HepG2 (cell line): Measurements from ENCODE around the gene SVBP. TPM values are rescaled to one million over a fixed set of nuclear protein-coding genes. Genes with fewer than 3 reads are reported as not detected.

Experiments
- CENPT ChIP-seq: sonication (generic); formaldehyde crosslinking; IDR thresholded peaks from 2 replicates; pipeline ENCODE4 v1.8.0; 2022; ENCODE audit warnings: low read depth, mild to moderate bottlenecking, moderate library complexity, missing genetic modification reagents
- CREB1 ChIP-seq, 2 experiments: fragments of 450-650 bp in 1 of 2; IDR thresholded peaks; 2 replicates each; pipeline ENCODE4 v1.6.1; 2016 to 2017; ENCODE audit warnings: control low read depth in 1 of 2, mild to moderate bottlenecking in 1 of 2, missing compliant biosample characterization in 1 of 2, missing genetic modification characterization in 1 of 2
- DMAP1 ChIP-seq: IDR thresholded peaks from 2 replicates; pipeline ENCODE4 v1.6.1; 2016
- DRAP1 ChIP-seq: IDR thresholded peaks from 2 replicates; pipeline ENCODE4 v1.6.1; 2016; ENCODE audit warnings: missing genetic modification reagents, missing compliant biosample characterization
- HBP1 ChIP-seq: IDR thresholded peaks from 2 replicates; pipeline ENCODE4 v1.6.1; 2016; ENCODE audit warnings: low read depth, control low read depth
- HNF1A ChIP-seq, 2 experiments: sonication (generic) in 1 of 2; formaldehyde crosslinking in 1 of 2; IDR thresholded peaks; 2 replicates each; pipeline versions ENCODE4 v1.4.0 to v1.6.1; 2016 to 2020; ENCODE audit warnings: borderline replicate concordance in 1 of 2, low read depth in 1 of 2, mild to moderate bottlenecking in 1 of 2, missing genetic modification reagents in 1 of 2
- KMT2B ChIP-seq: IDR thresholded peaks from 2 replicates; pipeline ENCODE4 v1.6.1; 2016; ENCODE audit warnings: missing genetic modification reagents, missing compliant biosample characterization
- NAIF1 ChIP-seq: sonication (generic); formaldehyde crosslinking; IDR thresholded peaks from 2 replicates; pipeline ENCODE4 v1.5.0; 2020; ENCODE audit warnings: mild to moderate bottlenecking, missing genetic modification reagents, borderline replicate concordance
- NR0B2 ChIP-seq: sonication (generic); formaldehyde crosslinking; IDR thresholded peaks from 2 replicates; pipeline ENCODE4 v1.4.0; 2020; ENCODE audit warnings: mild to moderate bottlenecking, missing genetic modification reagents
- PBX2 ChIP-seq: IDR thresholded peaks from 2 replicates; pipeline ENCODE4 v1.6.1; 2016; ENCODE audit warnings: control low read depth
- ZC3H4 ChIP-seq: sonication (generic); formaldehyde crosslinking; IDR thresholded peaks from 2 replicates; pipeline ENCODE4 v1.4.0; 2020; ENCODE audit warnings: missing genetic modification reagents, borderline replicate concordance
- ZFP91 ChIP-seq: sonication (generic); formaldehyde crosslinking; IDR thresholded peaks from 2 replicates; pipeline ENCODE4 v1.9.0; 2022; ENCODE audit warnings: missing genetic modification reagents, mild to moderate bottlenecking, borderline replicate concordance
- ZNF317 ChIP-seq: sonication (generic); formaldehyde crosslinking; IDR thresholded peaks from 2 replicates; pipeline ENCODE4 v1.5.0; 2020; ENCODE audit warnings: mild to moderate bottlenecking, missing genetic modification reagents
- ZNF329 ChIP-seq: sonication (generic); formaldehyde crosslinking; IDR thresholded peaks from 2 replicates; pipeline ENCODE4 v1.9.0; 2021; ENCODE audit warnings: low read depth, mild to moderate bottlenecking, missing genetic modification reagents
- ZNF746 ChIP-seq: sonication (generic); formaldehyde crosslinking; IDR thresholded peaks from 2 replicates; pipeline ENCODE4 v1.8.0; 2022; ENCODE audit warnings: mild to moderate bottlenecking, missing genetic modification reagents
- ZZZ3 ChIP-seq: sonication (generic); formaldehyde crosslinking; IDR thresholded peaks from 2 replicates; pipeline ENCODE4 v1.4.0; 2020; ENCODE audit warnings: missing genetic modification reagents, mild to moderate bottlenecking, borderline replicate concordance
- polyA plus RNA-seq, 8 experiments: library from polyadenylated mRNA; depleted of rRNA in 3 of 8; stranded (reverse) in 7 of 8; unstranded in 1 of 8; fragments of >200 nt; fragmentation: Illumina TruSeq in 4 of 8; extraction: Trizol in 4 of 8; gene quantifications; 2 replicates each; pipeline versions ENCODE4 v1.2.1 to v1.2.3, GENCODE V29; 2011 to 2016; ENCODE audit warnings: low read depth in 4 of 8, missing spikeins in 1 of 8, mixed read lengths in 1 of 8; ENCODE audit not compliant: insufficient read depth in 1 of 8
- total RNA-seq, 5 experiments: library from RNA; depleted of rRNA; stranded (reverse); fragments of >200 nt; fragmentation: Illumina TruSeq; extraction: Trizol; gene quantifications; 2 replicates each; pipeline ENCODE4 v1.2.3, GENCODE V29; 2016; ENCODE audit warnings: low read depth in 1 of 5

The SVBP gene
- total and polyA plus RNA-seq, 2 of the 13 experiments (the other 11 are each of a cell fraction or from before 2014, with no cell fraction given) = 28.8 to 48.2 TPM

- TF ChIP-seq HBP1 (CRISPR knock-in tag) (peak; percentile 62; the same call in 1 of the 2 replicates), DMAP1 (CRISPR knock-in tag) (peak; percentile 82), ZZZ3 (no peak), NR0B2 (0 out of 2 replicates have a peak, but pooled peaks have one; percentile 25), NAIF1 (peak; percentile 21; the same call in 1 of the 2 replicates), HNF1A (IDR thresholded peaks at IDR 0.05; ENCODE audit: low read depth) (no peak), HNF1A (CRISPR knock-in tag; IDR thresholded peaks at IDR 0.05; ENCODE audit: borderline replicate concordance) (0 out of 2 replicates have a peak, but pooled peaks have one; percentile 14), PBX2 (CRISPR knock-in tag) (peak; percentile 95), ZFP91 (CRISPR knock-in tag) (peak; percentile 85; the same call in 1 of the 2 replicates), KMT2B (CRISPR knock-in tag) (peak; percentile 58), ZC3H4 (CRISPR knock-in tag) (no peak), ZNF317 (0 out of 2 replicates have a peak, but pooled peaks have one; percentile 50), ZNF329 (CRISPR knock-in tag) (0 out of 2 replicates have a peak, but pooled peaks have one; percentile 44), CREB1 (IDR thresholded peaks at IDR 0.05) (peak; percentile 78), CREB1 (CRISPR knock-in tag; IDR thresholded peaks at IDR 0.05) (peak; percentile 89), ZNF746 (CRISPR knock-in tag) (peak; percentile 11; the same call in 1 of the 2 replicates), DRAP1 (CRISPR knock-in tag) (peak; percentile 50; the same call in 1 of the 2 replicates), CENPT (CRISPR knock-in tag) (peak; percentile 86; the same call in 1 of the 2 replicates)
These were observed 29.3 kb upstream of the SVBP start, which contains the start of gene ZNF691 (continued) for GRCh38 chr1:42846257-42847110.
